IMR-90 (cell line): ENCODE results near the gene TBPL2. TPM values are rescaled to one million over a fixed set of nuclear protein-coding genes. Genes with fewer than 3 reads are reported as not detected.
A peak's percentile ranks its signal among the peaks of the same experiment; 100 is the strongest.

Experiments
- ATAC-seq: fragments of 200-7000 bp; cut with Tn5 transposase; 2 replicates; pipeline ENCODE4 v1.9.1; 2020; ENCODE audit warnings: low read depth, mild to moderate bottlenecking, moderate library complexity
- BruUV-seq: library from RNA; stranded (reverse); fragments of 400-500 nt; replicated peaks from 2 replicates; lab custom pipeline; 2021; lab: Mats Ljungman, UMichigan
- CTCF ChIA-PET: fragments of 300-600 bp; formaldehyde crosslinking; extraction: SDS; loops from one replicate; lab custom pipeline; 2021; ENCODE audit warnings: antibody characterized with exemption; lab: Yijun Ruan, JAX
- POLR2A ChIA-PET: fragments of 300-600 bp; sonication (Branson Sonifier 250); formaldehyde crosslinking; loops from one replicate; lab custom pipeline; 2022; ENCODE audit warnings: antibody characterized with exemption; ENCODE audit not compliant: unreplicated experiment; lab: Charles Lee
- DNase-seq: peaks from one replicate; pipeline ENCODE4 v3.0.0; 2013
- H2AFZ ChIP-seq: replicated peaks from 2 replicates; pipeline ENCODE3; 2013; ENCODE audit warnings: low read length, mild to moderate bottlenecking; ENCODE audit not compliant: poor library complexity
- H2AK5ac ChIP-seq: 2 replicates; pipeline ENCODE4 v1.6.1; 2013; ENCODE audit warnings: low read depth, low read length, inconsistent platforms
- H2AK9ac ChIP-seq: replicated peaks from 2 replicates; pipeline ENCODE3; 2013; ENCODE audit warnings: mild to moderate bottlenecking, low read depth, low read length, moderate library complexity; ENCODE audit not compliant: poor library complexity
- H2BK120ac ChIP-seq: 2 replicates; pipeline ENCODE4 v1.6.1; 2013; ENCODE audit warnings: low read depth, low read length, inconsistent platforms
- H2BK15ac ChIP-seq: 3 replicates; pipeline ENCODE4 v1.6.1; 2013; ENCODE audit warnings: low read depth, low read length, inconsistent platforms
- H2BK20ac ChIP-seq: 2 replicates; pipeline ENCODE4 v1.6.1; 2013; ENCODE audit warnings: low read depth, mild to moderate bottlenecking, inconsistent platforms, low read length, moderate library complexity
- H2BK5ac ChIP-seq: 2 replicates; pipeline ENCODE4 v1.6.1; 2013; ENCODE audit warnings: mild to moderate bottlenecking, low read depth, low read length, inconsistent platforms; ENCODE audit not compliant: poor library complexity, severe bottlenecking
- H3K14ac ChIP-seq: replicated peaks from 2 replicates; pipeline ENCODE4 v1.6.1; 2013; ENCODE audit warnings: low read depth, low read length, inconsistent platforms
- H3K18ac ChIP-seq: 2 replicates; pipeline ENCODE4 v1.6.1; 2013; ENCODE audit warnings: low read depth, low read length, control low read depth
- H3K23ac ChIP-seq: 2 replicates; pipeline ENCODE4 v1.6.1; 2013; ENCODE audit warnings: low read depth, low read length, inconsistent platforms
- H3K27ac ChIP-seq: 2 replicates; pipeline ENCODE4 v1.5.1; 2013; ENCODE audit warnings: mild to moderate bottlenecking, control low read depth, low read length; ENCODE audit not compliant: insufficient read depth
- H3K27me3 ChIP-seq: 2 replicates; pipeline ENCODE4 v1.6.1; 2013; ENCODE audit warnings: low read length; ENCODE audit not compliant: control insufficient read depth, insufficient read depth
- H3K36me3 ChIP-seq: 2 replicates; pipeline ENCODE4 v1.6.1; 2013; ENCODE audit warnings: low read length, mixed read lengths; ENCODE audit not compliant: control insufficient read depth, insufficient read depth
- H3K4ac ChIP-seq: 2 replicates; pipeline ENCODE4 v1.6.1; 2013; ENCODE audit warnings: low read depth, low read length, inconsistent platforms
- H3K4me1 ChIP-seq: 2 replicates; pipeline ENCODE4 v1.6.1; 2013; ENCODE audit warnings: low read length, mixed read lengths; ENCODE audit not compliant: control insufficient read depth, insufficient read depth
- H3K4me2 ChIP-seq: 2 replicates; pipeline ENCODE4 v1.6.1; 2013; ENCODE audit warnings: low read depth, mild to moderate bottlenecking, control low read depth, low read length, moderate library complexity
- H3K4me3 ChIP-seq: 2 replicates; pipeline ENCODE4 v1.5.1; 2013; ENCODE audit warnings: low read depth, mild to moderate bottlenecking, control low read depth, low read length, moderate library complexity; ENCODE audit not compliant: insufficient read depth
- H3K56ac ChIP-seq: 2 replicates; pipeline ENCODE4 v1.6.1; 2013; ENCODE audit warnings: low read length, inconsistent platforms; ENCODE audit not compliant: insufficient read depth; ENCODE audit errors: extremely low read depth
- H3K79me1 ChIP-seq, 2 experiments: 2 replicates each; pipeline ENCODE4 v1.6.1; 2013; ENCODE audit warnings: low read length in 2 of 2, inconsistent platforms in 1 of 2, low read depth in 1 of 2
- H3K9ac ChIP-seq: 2 replicates; pipeline ENCODE4 v1.6.1; 2013; ENCODE audit warnings: low read depth, low read length, control low read depth
- H3K9me1 ChIP-seq: 2 replicates; pipeline ENCODE4 v1.6.1; 2013; ENCODE audit warnings: low read length, inconsistent platforms; ENCODE audit not compliant: insufficient read depth
- H3K9me3 ChIP-seq: 2 replicates; pipeline ENCODE4 v1.6.1; 2013; ENCODE audit warnings: low read length; ENCODE audit not compliant: control insufficient read depth, insufficient read depth
- H4K20me1 ChIP-seq: 2 replicates; pipeline ENCODE4 v1.6.1; 2013; ENCODE audit warnings: low read length, inconsistent platforms; ENCODE audit not compliant: insufficient read depth
- H4K5ac ChIP-seq: 2 replicates; pipeline ENCODE4 v1.6.1; 2013; ENCODE audit warnings: mild to moderate bottlenecking, low read depth, low read length, control low read depth
- H4K8ac ChIP-seq, 2 experiments: 2 replicates each; pipeline ENCODE4 v1.6.1; 2013; ENCODE audit warnings: low read depth in 2 of 2, low read length in 2 of 2, control low read depth in 1 of 2, inconsistent platforms in 1 of 2
- H4K91ac ChIP-seq: 2 replicates; pipeline ENCODE4 v1.6.1; 2013; ENCODE audit warnings: low read depth, low read length, inconsistent platforms; ENCODE audit not compliant: insufficient read depth
- BHLHE40 ChIP-seq: fragments of 150-350 bp; IDR thresholded peaks from 2 replicates; pipeline ENCODE4 v1.6.1; 2016; ENCODE audit warnings: mild to moderate bottlenecking, low read depth, low read length
- CEBPB ChIP-seq: IDR thresholded peaks from 2 replicates; pipeline ENCODE4 v1.6.1; 2012; ENCODE audit warnings: low read depth, low read length, improper control_type of control experiment
- CHD1 ChIP-seq: IDR thresholded peaks from 2 replicates; pipeline ENCODE4 v1.6.1; 2012; ENCODE audit warnings: low read depth, low read length, improper control_type of control experiment
- ELK1 ChIP-seq: fragments of 150-350 bp; IDR thresholded peaks from 2 replicates; pipeline ENCODE4 v1.6.1; 2016; ENCODE audit warnings: low read depth, mild to moderate bottlenecking, low read length, moderate library complexity, borderline replicate concordance
- FOS ChIP-seq: fragments of 150-350 bp; IDR thresholded peaks from 2 replicates; pipeline ENCODE4 v1.6.1; 2016; ENCODE audit warnings: low read depth, low read length
- MAFK ChIP-seq: IDR thresholded peaks from 2 replicates; pipeline ENCODE4 v1.6.1; 2012; ENCODE audit warnings: low read depth, low read length, improper control_type of control experiment
- MAZ ChIP-seq: IDR thresholded peaks from 2 replicates; pipeline ENCODE4 v1.6.1; 2012; ENCODE audit warnings: low read depth, mild to moderate bottlenecking, low read length, improper control_type of control experiment, moderate library complexity, borderline replicate concordance
- POLR2A ChIP-seq: IDR thresholded peaks from 2 replicates; pipeline ENCODE4 v1.6.1; 2012; ENCODE audit warnings: mild to moderate bottlenecking, low read depth, low read length
- RAD21 ChIP-seq: IDR thresholded peaks from 2 replicates; pipeline ENCODE4 v1.6.1; 2012; ENCODE audit warnings: low read length, improper control_type of control experiment
- RCOR1 ChIP-seq: IDR thresholded peaks from 2 replicates; pipeline ENCODE4 v1.6.1; 2012; ENCODE audit warnings: mild to moderate bottlenecking, low read length, improper control_type of control experiment; ENCODE audit not compliant: insufficient replicate concordance
- WGBS, 2 experiments: methylation state at CpG; one replicate each; pipeline versions ENCODE4 v1.1.5 to v1.1.7; 2013; ENCODE audit warnings: missing lambda C conversion rate in 2 of 2; ENCODE audit not compliant: insufficient read length in 1 of 2; ENCODE audit errors: extremely low coverage in 2 of 2; 5-methylcytosine and 5-hydroxymethylcytosine counted together
- dilution Hi-C: fragments of 300-500 bp; cut with HindIII; formaldehyde crosslinking; loops from one replicate; pipeline ENCODE4 v1.14.3; 2018; ENCODE audit warnings: low sequenced_read_pairs; ENCODE audit not compliant: unreplicated experiment
- in situ Hi-C: fragments of 300-500 bp; cut with MboI; formaldehyde crosslinking; loops from 3 replicates; pipeline ENCODE4 v1.14.3; 2019; ENCODE audit warnings: low sequenced_read_pairs, inconsistent platforms, mixed read lengths
- intact Hi-C: fragments of 100-400 bp; cut with micrococcal nuclease; formaldehyde crosslinking; loops from 2 replicates; pipeline ENCODE4 v1.10.0; 2022
- polyA plus RNA-seq, 3 experiments: library from polyadenylated mRNA; depleted of rRNA; stranded (reverse); fragments of >200 nt; gene quantifications; 2 replicates each; pipeline ENCODE4 v1.2.3, GENCODE V29; 2012; ENCODE audit warnings: low replicate concordance in 1 of 3
- total RNA-seq: library from RNA; depleted of rRNA; stranded (reverse); fragments of >200 nt; gene quantifications from 2 replicates; pipeline ENCODE4 v1.2.3, GENCODE V29; 2012

Gene TBPL2
- total and polyA plus RNA-seq, 2 of the 4 experiments (the other 2 are of a cell fraction), result not detected

- Histone ChIP-seq H3K4me3 (no peak overlapping the region), H3K9ac (no peak overlapping the region), H2AK9ac (no peak overlapping the region), H2BK120ac (peak overlapping the region; percentile 6; the same call in 1 of the 2 replicates), H4K8ac (no peak overlapping the region), H3K9me3 (no peaks in the 10 kb centered on the region; the same call in 1 of the 2 replicates), H3K27ac (no peak overlapping the region), H3K4ac (no peak overlapping the region), H3K14ac (no peak overlapping the region), H3K4me1 (peaks cover 9% of the 10 kb centered on the region), H3K27me3 (no peaks in the 10 kb centered on the region), H3K9me1 (no peaks in the 10 kb centered on the region), H3K4me2 (peak overlapping the region; percentile 68; the same call in 1 of the 2 replicates), H2AFZ (no peak overlapping the region), H3K18ac (no peak overlapping the region; the same call in 1 of the 2 replicates), H3K79me1 (no peaks in the 10 kb centered on the region; a peak in 1 of 4 replicates), H2BK15ac (no peak overlapping the region), H2BK5ac (peak overlapping the region; percentile 77), H2BK20ac (no peak overlapping the region), H3K56ac (no peak overlapping the region), H3K36me3 (no peaks in the 10 kb centered on the region), H2AK5ac (no peak overlapping the region), H4K20me1 (no peaks in the 10 kb centered on the region), H4K5ac (no peak overlapping the region; the same call in 1 of the 2 replicates), H4K91ac (no peak overlapping the region), H3K23ac (no peak overlapping the region)
- DNase-seq, result peak; percentile 97
- peak; percentile 60; the same call in 1 of the 2 replicates for TF ChIP-seq POLR2A
- no peak for TF ChIP-seq RCOR1
- peak; percentile 21; the same call in 1 of the 2 replicates for TF ChIP-seq RAD21
- TF ChIP-seq FOS, result peak; percentile 55
- TF ChIP-seq ELK1, result no peak
- TF ChIP-seq MAFK, result 0 out of 2 replicates have a peak, but pooled peaks have one; percentile 15
- peak; percentile 18; the same call in 1 of the 2 replicates for TF ChIP-seq CEBPB
- no peak for TF ChIP-seq MAZ
- no peak; the same call in 1 of the 2 replicates for TF ChIP-seq BHLHE40
- 0 out of 2 replicates have a peak, but pooled peaks have one; percentile 47 for TF ChIP-seq CHD1
- ChIA-PET CTCF (interaction anchor here (0.6 to 2.1 kb wide), 18 partner anchors 13 to 1032 kb away, joined by 3 to 8 read pairs (median 4); no protein-coding TSS in a partner anchor), POLR2A (interaction anchor here (0.6 kb wide), 1 partner anchor 135 kb away, joined by 14 read pairs; no protein-coding TSS in a partner anchor)
- intact Hi-C loops, result loop anchor here (1.0 to 2.0 kb wide), 4 partner anchors 132 to 1040 kb away; no protein-coding TSS in a partner anchor
- dilution Hi-C loops, result no loop called here
- in situ Hi-C loops, result loop anchor here (25.0 kb wide), 1 partner anchor 890 kb away; no protein-coding TSS in a partner anchor
- BruUV-seq, result no TSS peak
- ATAC-seq, result peak; percentile 79
- no CpG with 5 or more reads among the region's 2 CpGs for WGBS, 2 experiments
These were observed 6.4 kb upstream of the TBPL2 start for GRCh38 chr14:55446833-55447232.
